MCF 10A (cell line): Measurements from ENCODE around the gene COA1. TPM values are rescaled to one million over a fixed set of nuclear protein-coding genes. Genes with fewer than 3 reads are reported as not detected.
A peak's percentile ranks its signal among the peaks of the same experiment; 100 is the strongest.
"Not testable (repeated sequence)": the region's sequence is repeated elsewhere in the genome, so short reads cannot be mapped to it uniquely, and the experiment has no call there.

Source experiments
- BruUV-seq: library from RNA; stranded (reverse); fragments of 400-500 nt; replicated peaks from 2 replicates; lab custom pipeline; 2021; lab: Mats Ljungman, UMichigan
- CTCF ChIA-PET: fragments of 300-600 bp; sonication (Branson Sonifier 250); formaldehyde crosslinking; extraction: SDS; loops from one replicate; lab custom pipeline; 2021; ENCODE audit warnings: antibody characterized with exemption, inconsistent platforms; lab: Yijun Ruan, JAX
- POLR2A ChIA-PET: fragments of 300-600, 350-650 bp; sonication (Branson Sonifier 250); formaldehyde crosslinking; extraction: SDS; loops from one replicate; lab custom pipeline; 2020; ENCODE audit warnings: antibody characterized with exemption, inconsistent platforms; lab: Yijun Ruan, JAX
- DNase-seq: peaks from one replicate; pipeline ENCODE4 v3.0.0-alpha.2; 2018; ENCODE audit not compliant: unreplicated experiment
- H3K27ac Mint-ChIP-seq: one replicate; pipeline ENCODE4 v1.8.0; 2022; ENCODE audit warnings: mild to moderate bottlenecking, low read depth, mixed read lengths; ENCODE audit not compliant: unreplicated experiment
- H3K27me3 Mint-ChIP-seq: one replicate; pipeline ENCODE4 v1.8.0; 2022; ENCODE audit warnings: mixed read lengths; ENCODE audit not compliant: insufficient read depth, unreplicated experiment
- H3K36me3 Mint-ChIP-seq: one replicate; pipeline ENCODE4 v1.8.0; 2022; ENCODE audit warnings: mild to moderate bottlenecking, moderate library complexity, mixed read lengths; ENCODE audit not compliant: insufficient read depth, unreplicated experiment
- H3K4me1 Mint-ChIP-seq: one replicate; pipeline ENCODE4 v1.8.0; 2022; ENCODE audit warnings: mixed read lengths; ENCODE audit not compliant: insufficient read depth, unreplicated experiment
- H3K4me3 Mint-ChIP-seq: one replicate; pipeline ENCODE4 v1.8.0; 2022; ENCODE audit warnings: mild to moderate bottlenecking, moderate library complexity, mixed read lengths; ENCODE audit not compliant: unreplicated experiment
- H3K9me3 Mint-ChIP-seq: one replicate; pipeline ENCODE4 v1.8.0; 2022; ENCODE audit warnings: mixed read lengths; ENCODE audit not compliant: unreplicated experiment
- intact Hi-C: fragments of 100-400 bp; cut with micrococcal nuclease; formaldehyde crosslinking; loops from 2 replicates; pipeline ENCODE4 v1.14.1; 2022
- total RNA-seq: library from RNA; stranded (reverse); gene quantifications from 2 replicates; pipeline ENCODE4 v1.2.3, GENCODE V29; 2022
- TF ChIP-seq, protein P1 (sequence below): fragments of 200-600 bp; IDR thresholded peaks from one replicate; pipeline ENCODE4 v1.8.0; 2022; ENCODE audit warnings: antibody characterized with exemption, mild to moderate bottlenecking; ENCODE audit not compliant: unreplicated experiment

Gene COA1
- total RNA-seq, 1 experiment from 2014 or later, result 68.5 TPM

DNA sequence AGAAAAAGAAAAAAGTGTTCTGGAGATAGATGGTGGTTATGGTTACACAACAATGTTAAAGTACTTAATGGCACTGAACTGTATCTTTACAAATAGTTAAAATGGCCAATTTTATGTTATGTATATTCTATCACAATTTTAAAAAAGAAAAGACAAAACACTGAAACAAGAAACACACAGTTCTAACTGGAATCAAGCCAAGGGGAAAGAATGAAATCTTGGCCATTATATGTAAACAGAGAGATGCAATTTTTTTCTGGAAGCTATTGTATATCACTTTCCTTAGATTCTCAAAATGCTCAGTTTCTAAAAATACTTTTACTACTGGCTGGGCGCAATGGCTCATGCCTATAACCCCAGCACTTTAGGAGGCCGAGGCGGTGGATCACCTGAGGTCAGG, 4.1 kb downstream of the COA1 start:
- ChIA-PET POLR2A (interaction anchor here (1.0 to 1.2 kb wide), 2 partner anchors 114 to 143 kb away, joined by 4 to 6 read pairs; partner anchors contain the start of gene STK17A), CTCF (interaction anchor here (0.6 to 1.3 kb wide), 8 partner anchors 22 to 419 kb away, joined by 3 to 7 read pairs (median 4); no protein-coding TSS in a partner anchor)
- no peak overlapping the region for H3K4me3 Mint-ChIP-seq
- BruUV-seq, result no TSS peak
- peaks cover 19% of the 10 kb centered on the region for H3K4me1 Mint-ChIP-seq
- H3K9me3 Mint-ChIP-seq, result peaks cover 7% of the 10 kb centered on the region
- intact Hi-C loops, result loop anchor here (5.0 kb wide), 1 partner anchor 72 kb away; no protein-coding TSS in a partner anchor
- peak overlapping the region; percentile 57 for H3K27ac Mint-ChIP-seq
- TF ChIP-seq, protein P1, sequence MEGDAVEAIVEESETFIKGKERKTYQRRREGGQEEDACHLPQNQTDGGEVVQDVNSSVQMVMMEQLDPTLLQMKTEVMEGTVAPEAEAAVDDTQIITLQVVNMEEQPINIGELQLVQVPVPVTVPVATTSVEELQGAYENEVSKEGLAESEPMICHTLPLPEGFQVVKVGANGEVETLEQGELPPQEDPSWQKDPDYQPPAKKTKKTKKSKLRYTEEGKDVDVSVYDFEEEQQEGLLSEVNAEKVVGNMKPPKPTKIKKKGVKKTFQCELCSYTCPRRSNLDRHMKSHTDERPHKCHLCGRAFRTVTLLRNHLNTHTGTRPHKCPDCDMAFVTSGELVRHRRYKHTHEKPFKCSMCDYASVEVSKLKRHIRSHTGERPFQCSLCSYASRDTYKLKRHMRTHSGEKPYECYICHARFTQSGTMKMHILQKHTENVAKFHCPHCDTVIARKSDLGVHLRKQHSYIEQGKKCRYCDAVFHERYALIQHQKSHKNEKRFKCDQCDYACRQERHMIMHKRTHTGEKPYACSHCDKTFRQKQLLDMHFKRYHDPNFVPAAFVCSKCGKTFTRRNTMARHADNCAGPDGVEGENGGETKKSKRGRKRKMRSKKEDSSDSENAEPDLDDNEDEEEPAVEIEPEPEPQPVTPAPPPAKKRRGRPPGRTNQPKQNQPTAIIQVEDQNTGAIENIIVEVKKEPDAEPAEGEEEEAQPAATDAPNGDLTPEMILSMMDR, result no peak
- no peaks in the 10 kb centered on the region for H3K27me3 Mint-ChIP-seq
- H3K36me3 Mint-ChIP-seq, result peaks cover 6% of the 10 kb centered on the region
- no peak for DNase-seq

DNA sequence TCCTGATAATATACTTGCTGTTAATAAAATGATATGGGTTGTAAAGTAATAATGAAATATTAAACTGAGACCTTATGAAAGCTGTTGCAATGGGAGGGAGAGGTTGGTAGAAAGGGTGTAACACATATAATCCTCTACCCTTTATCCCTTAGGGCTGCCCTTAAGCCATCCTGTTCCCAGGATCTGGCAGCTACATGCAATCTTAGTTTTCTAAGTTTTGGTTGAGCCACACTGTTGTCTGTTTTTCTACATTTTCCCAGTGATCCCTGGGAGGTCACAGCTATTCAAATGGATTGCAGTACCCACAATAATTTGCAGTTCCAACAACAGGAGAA, 6.3 kb downstream of the COA1 start:
- DNase-seq, result no peak
- no peak overlapping the region for H3K4me3 Mint-ChIP-seq
- peaks cover 19% of the 10 kb centered on the region for H3K4me1 Mint-ChIP-seq
- H3K27me3 Mint-ChIP-seq, result no peaks in the 10 kb centered on the region
- intact Hi-C loops, result loop anchor here (5.0 kb wide), 1 partner anchor 1781 kb away; no protein-coding TSS in a partner anchor
- H3K36me3 Mint-ChIP-seq, result peaks cover 6% of the 10 kb centered on the region
- BruUV-seq, result no TSS peak
- no peak overlapping the region for H3K27ac Mint-ChIP-seq
- CTCF ChIA-PET, result interaction anchor here (0.7 to 5.8 kb wide), 10 partner anchors 13 to 728 kb away, joined by 3 to 67 read pairs (median 4); partner anchors contain the start of gene STK17A
- POLR2A ChIA-PET, result interaction anchor here (0.8 to 3.2 kb wide), 4 partner anchors 36 to 657 kb away, joined by 3 to 25 read pairs (median 7); partner anchors contain the start of gene STK17A
- TF ChIP-seq, protein P1, result no peak
- H3K9me3 Mint-ChIP-seq, result peaks cover 7% of the 10 kb centered on the region

- no peak overlapping the region for H3K27ac Mint-ChIP-seq
- ChIA-PET CTCF (interaction anchor here (0.5 to 5.8 kb wide), 32 partner anchors 8 to 357 kb away, joined by 3 to 67 read pairs (median 4); partner anchors contain the start of gene STK17A), POLR2A (interaction anchor here (0.6 to 3.2 kb wide), 10 partner anchors 27 to 762 kb away, joined by 3 to 25 read pairs (median 4); partner anchors contain the start of gene STK17A)
- no peaks in the 10 kb centered on the region for H3K9me3 Mint-ChIP-seq
- TF ChIP-seq, protein P1, result peak; percentile 49
- peaks cover 6% of the 10 kb centered on the region for H3K36me3 Mint-ChIP-seq
- H3K4me1 Mint-ChIP-seq, result peaks cover 15% of the 10 kb centered on the region
- no TSS peak for BruUV-seq
- intact Hi-C loops, result loop anchor here (1.0 to 5.0 kb wide), 5 partner anchors 118 to 1779 kb away; partner anchors contain the start of gene STK17A
- no peaks in the 10 kb centered on the region for H3K27me3 Mint-ChIP-seq
- no peak overlapping the region for H3K4me3 Mint-ChIP-seq
- peak; percentile 70 for DNase-seq
These were observed 8.0 kb downstream of the COA1 start for GRCh38 chr7:43721193-43721806.

DNA sequence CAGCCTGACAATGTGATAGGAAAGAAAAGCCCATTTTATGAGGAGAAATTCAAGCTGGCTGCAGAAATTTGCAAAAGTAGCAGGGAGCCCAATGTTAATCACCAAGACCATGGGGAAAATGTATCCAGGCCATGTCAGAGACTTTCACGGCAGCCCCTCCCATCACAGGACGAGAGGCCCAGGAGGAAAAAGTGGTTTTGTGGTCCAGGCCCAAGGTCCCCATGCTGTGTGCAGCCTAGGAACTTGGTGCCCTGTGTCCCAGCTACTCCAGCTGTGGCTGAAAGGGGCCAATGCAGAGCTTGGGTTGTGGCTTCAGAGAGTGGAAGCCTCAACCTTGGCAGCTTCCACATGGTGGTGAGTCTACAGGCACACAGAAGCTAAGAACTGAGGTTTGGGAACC, 12.7 kb downstream of the COA1 start:
- ChIA-PET POLR2A (interaction anchor here (0.6 kb wide), 1 partner anchor 134 kb away, joined by 3 read pairs; the partner anchor contains the start of gene STK17A), CTCF (interaction anchor here (0.5 to 3.5 kb wide), 4 partner anchors 77 to 134 kb away, joined by 3 to 17 read pairs (median 3); partner anchors contain the start of gene STK17A)
- no TSS peak for BruUV-seq
- H3K9me3 Mint-ChIP-seq, result peaks cover 5% of the 10 kb centered on the region
- TF ChIP-seq, protein P1, result no peak
- DNase-seq, result no peak
- H3K4me1 Mint-ChIP-seq, result peaks cover 10% of the 10 kb centered on the region
- H3K27ac Mint-ChIP-seq, result no peak overlapping the region
- no peak overlapping the region for H3K4me3 Mint-ChIP-seq
- H3K36me3 Mint-ChIP-seq, result no peaks in the 10 kb centered on the region
- H3K27me3 Mint-ChIP-seq, result no peaks in the 10 kb centered on the region
- intact Hi-C loops, result no loop called here

- POLR2A ChIA-PET, BruUV-seq, H3K36me3 Mint-ChIP-seq, H3K9me3 Mint-ChIP-seq, H3K4me3 Mint-ChIP-seq, H3K27me3 Mint-ChIP-seq, H3K4me1 Mint-ChIP-seq, DNase-seq, intact Hi-C loops: not testable (repeated sequence)
- peak overlapping the region; percentile 25 for H3K27ac Mint-ChIP-seq
- CTCF ChIA-PET, result interaction anchor here (2.3 kb wide), 1 partner anchor 16 kb away, joined by 8 read pairs; no protein-coding TSS in a partner anchor
These were observed 13.4 kb downstream of the COA1 start for GRCh38 chr7:43715966-43716365.
